Measurements from ENCODE around the gene TCF12.
"Not testable (repeated sequence)": the region's sequence is repeated elsewhere in the genome, so short reads cannot be mapped to it uniquely, and the experiment has no call there.

TCF12 gene

DNA sequence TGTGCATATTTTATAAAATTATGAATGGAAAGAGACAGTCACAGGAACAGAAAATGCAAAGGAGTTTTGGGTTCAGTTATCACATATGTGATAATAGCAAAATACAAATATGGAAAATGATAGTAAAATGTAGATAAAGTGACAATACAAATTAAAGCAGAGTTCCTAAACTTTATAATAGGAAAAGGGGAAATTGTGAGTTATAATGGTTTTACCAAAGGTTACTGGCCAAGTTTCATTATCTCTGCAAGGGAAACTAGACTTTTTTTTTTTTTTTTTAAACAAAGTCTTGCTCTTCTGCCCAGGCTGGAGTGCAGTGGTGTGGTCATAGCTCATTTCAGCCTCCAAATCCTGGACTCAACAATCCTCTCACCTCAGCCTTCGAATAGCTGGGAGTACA, 229.2 kb downstream of the TCF12 start:
- no peak for DNase-seq

DNA sequence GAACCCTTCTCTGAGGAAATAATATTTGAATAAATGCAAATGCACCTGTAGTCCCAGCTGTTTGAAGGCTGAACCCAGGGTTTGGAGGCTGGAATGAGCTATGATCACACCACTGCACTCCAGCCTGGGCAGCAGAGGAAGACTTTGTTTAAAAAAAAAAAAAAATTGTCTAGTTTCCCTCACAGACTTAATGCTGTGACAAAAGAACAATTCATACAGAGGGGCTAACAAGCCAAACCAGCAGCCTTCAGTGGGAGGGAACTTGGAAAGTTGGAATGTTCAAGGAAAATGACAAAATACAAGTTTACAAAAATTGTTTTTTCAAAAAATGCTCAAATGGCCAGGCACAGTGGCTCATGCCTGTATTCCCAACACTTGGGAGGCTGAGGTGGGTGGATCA, 229.8 kb downstream of the TCF12 start:
- no peak for DNase-seq

DNA sequence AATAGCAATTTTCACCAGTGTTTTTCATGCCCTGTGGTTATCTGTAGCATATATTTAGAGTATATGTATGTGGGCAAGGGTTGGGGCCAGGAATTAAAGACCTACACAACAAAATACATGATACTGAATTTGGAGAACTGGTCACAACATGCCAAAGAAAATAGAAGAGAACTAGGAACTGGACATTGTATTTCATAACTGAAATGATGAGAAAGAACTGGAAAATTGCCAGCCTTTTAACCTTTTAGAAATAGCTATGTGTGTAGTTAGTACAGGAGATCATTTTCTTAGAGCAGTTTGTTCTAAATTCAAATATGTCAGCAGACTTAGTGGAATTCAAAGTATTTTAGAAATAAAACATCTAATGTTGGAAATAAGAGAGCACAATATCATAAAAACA, 230.8 kb downstream of the TCF12 start:
- no peak for DNase-seq

DNA sequence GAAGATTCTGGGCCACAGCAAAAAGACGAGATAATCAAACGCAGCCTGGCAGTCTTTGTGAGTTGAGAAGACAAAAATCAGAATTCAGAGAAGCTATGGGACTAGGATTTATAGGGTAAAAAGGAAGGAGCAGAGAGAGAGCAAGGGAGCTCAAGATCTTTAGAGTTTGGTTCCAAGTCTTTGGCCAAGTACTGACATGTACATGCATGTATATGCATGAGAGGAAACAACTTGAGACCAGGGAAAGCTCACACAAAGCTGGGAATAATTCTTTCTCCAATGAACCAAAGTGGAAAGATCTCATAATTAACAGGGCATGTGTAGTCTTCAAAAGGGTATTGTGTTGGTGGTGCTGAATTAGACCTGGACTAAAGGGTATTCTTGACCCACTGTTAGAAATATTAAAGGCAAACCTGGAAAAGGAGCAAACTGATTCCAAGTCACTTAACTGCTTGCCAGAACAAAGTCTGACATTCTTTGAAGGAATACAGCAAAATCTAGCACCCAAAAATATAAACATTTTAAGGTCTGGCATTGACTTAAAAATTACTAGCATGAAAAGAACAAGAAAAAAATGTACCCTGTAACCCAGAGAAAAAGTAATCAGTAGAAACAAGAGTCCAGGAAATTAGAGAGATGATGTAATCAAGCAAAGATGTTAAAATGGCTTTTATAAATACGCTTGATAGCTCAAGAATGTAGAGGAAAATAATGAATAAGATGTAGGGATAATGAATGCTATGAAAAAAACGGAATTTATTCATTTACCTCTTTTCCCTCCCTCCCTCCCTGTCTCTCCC, 231.8 kb downstream of the TCF12 start:
- DNase-seq: no peak

DNA sequence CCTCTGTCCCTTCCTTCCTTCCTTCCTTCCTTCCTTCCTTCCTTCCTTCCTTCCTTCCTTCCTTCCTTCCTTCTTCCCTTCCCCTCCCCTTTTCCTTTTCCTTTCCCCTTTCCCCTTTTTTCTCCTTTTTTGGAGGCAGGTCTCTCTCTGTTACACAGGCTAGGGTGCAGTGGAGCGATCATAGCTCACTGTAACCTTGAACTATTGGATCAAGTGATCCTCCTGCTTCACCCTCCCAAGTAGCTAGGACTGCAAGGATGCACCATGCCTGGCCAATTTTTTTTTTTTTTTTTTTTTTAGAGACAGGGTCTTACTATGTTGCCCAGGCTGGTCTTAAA, 232.4 kb downstream of the TCF12 start:
- DNase-seq: not testable (repeated sequence)

DNA sequence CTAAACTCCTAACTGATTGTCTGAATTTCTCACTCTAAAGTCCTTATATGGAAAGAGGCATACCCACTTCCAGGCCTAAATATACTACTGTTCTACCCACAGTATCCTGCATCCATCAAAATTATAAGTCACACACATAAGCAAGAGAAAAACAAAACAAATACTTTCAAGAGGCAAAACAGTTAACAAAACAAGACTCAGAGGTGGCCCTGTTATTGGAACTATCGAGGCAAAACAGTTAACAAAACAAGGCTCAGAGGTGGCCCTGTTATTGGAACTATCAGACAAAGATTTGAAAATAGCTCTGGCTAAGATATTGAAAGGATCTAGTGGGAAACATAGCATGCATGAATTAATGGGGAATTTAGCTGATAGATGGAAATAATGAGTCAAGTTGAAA, 233.7 kb downstream of the TCF12 start:
- DNase-seq: no peak

DNA sequence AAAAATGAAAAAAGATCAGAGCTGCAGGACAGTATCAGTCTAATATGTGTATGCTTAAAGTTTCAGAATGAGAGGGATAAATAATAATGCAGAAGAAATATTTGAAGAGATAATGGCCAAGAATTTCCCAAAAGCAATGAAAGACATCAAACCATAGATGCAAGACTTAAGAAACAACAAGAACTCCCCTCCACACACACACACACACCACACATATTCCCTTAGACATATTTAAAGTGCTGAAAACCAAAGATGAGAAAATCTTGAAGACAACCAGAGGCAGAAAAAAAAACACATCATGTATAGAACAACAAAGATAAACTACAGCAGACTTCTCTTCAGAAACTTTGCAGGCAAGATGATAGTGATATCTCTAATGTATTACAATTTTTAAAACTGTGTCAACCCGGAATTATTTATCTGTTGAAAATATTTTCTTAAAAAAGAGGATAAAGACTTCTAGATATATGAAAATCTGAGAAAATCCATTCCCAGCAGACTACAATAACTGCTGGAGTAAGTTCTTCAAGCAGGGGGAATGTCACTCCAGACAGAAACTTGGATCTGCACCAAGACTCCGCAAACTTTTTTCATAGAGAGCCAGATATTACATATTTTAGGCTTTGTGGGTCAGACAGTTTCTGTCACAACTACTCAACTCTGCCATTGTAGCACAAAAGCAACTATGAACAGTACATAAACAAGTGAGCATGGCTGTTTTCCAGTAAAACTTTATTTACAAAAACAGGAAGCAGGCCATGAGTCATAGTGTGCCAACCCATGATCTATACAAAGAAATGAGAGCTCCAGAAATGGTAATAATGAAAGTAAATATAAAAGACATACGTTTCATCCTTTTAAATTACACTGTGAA, 234.5 kb downstream of the TCF12 start:
- no peak for DNase-seq

DNA sequence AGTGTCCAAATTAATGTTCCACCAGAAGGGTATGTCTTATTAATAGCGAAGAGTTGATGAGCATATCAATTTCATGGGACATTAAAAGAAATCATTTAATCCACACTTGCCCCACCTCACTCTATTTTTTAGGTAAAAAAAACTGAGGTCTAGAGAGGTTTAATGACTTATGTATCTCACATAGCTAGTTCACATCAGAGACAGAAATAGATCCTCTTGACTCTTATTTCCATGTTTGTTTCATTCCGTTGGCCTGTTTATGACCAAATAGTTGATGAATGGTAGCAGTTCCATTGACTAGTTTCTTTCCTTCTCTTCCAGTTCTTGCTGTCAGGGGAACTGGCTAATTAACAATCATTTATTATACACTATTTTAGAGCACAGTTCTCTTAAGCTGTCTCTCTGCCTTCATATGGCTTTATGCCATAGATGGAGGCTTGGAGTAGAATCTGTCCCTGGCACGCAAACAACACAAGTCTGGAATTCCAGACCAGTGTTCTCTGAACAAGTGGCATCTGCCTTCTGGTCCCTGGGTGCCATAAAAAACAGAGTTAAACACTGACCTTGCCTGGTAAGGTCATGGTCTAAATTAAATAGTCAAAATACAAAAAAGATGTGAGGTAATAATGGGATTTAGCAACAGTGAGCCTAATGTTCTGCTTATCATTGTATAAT, 237.9 kb downstream of the TCF12 start:
- DNase-seq: no peak

DNA sequence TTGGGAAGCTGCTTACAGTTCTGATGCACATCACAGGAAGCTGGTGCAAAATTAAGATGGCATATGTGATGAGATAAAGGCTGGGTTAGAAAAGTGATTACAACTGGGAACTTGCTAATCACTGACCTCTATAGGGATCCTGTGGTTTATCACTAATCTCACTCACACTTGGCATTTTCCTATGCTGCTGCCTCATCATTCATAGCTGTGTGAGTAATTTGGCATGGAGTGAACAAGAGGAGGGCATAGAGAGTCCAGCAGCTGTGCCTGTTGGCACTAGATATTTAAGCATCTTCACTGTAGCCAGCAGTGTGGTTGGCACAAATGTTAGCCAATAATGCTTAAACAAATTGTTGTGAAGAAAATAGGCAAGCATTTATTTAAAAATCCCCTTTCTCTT, 240.1 kb downstream of the TCF12 start:
- no peak for DNase-seq

DNA sequence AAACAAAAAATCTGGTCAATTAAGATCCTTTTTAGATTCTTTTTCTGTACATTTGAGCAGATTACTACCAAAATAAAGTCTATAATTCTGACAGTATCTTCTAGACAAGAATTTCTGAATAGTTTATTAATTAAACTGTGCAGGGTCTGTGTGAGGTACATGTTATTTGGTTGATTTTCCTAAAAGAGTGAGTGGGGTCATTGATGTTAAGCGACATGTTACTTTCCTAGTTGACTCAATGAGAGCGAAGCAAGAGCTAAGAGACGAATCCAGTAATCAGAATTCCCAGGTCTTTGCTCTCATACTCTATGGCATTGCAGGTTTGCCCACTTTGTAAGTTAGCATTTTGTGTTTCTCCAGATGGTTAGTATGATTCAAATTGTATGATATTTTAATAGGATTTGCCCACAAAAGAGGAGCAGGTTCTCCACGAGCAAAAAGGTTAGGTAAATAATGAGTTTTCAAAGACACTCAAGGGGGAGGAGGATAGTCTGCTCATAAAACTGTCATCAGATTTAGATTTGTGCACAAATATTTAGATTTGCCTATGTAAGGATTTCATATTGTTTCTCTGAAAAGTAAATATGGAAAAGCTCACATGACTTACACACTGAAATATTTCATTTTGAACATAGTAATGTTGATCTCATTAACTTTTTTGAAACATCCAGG, 240.7 kb downstream of the TCF12 start:
- DNase-seq: no peak

DNA sequence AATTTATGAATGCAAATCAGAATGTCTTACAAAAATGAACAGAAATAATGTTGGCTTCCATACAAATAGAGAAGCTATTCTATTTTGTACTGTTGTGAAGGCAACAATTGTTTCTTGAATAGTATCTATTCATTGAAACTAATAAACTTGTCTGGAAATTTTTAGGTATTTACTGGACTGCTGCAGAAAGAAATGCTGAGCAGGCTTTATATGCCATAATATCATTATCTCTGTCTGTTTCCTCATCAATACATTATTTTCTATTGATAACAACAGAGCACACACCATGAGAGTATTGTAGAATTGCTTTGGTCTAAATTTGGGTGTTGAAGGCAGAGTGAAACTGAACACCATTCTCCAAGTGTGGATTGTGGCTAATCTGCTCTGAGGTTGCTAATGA, 241.3 kb downstream of the TCF12 start:
- no peak for DNase-seq

DNA sequence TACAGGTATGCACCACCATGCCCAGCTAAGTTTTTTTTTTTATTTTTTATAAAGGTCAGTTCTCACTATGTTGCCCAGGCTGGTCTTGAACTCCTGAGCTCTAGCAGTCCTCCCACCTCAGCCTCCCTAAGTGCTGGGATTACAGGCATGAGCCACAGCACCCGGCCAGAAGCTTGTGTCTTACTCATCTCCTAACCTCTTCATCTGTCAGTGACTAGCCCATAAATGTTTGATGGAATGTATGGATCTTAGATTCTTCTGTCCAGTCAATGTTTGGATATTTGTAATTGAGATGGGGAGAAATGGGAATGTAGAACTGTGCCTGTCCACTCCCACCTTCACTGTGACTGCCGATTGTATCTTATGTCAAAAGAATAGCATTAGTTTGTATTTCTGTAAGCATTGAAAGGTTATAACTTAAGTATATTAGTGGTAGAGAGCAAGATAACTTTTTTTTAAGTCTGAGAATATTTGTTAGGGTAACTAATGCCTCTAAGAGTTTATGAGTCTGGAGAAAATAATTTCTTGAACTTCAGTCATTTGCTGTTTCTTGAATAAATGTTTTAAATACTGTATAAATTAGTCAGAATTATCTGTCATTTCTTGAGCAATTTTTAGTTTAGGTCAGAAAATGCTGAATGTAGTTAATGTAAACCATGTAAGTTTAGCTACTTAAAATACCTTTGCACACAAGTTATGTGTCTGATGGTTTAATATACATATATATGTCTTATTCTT, 242.5 kb downstream of the TCF12 start:
- DNase-seq: no peak

DNA sequence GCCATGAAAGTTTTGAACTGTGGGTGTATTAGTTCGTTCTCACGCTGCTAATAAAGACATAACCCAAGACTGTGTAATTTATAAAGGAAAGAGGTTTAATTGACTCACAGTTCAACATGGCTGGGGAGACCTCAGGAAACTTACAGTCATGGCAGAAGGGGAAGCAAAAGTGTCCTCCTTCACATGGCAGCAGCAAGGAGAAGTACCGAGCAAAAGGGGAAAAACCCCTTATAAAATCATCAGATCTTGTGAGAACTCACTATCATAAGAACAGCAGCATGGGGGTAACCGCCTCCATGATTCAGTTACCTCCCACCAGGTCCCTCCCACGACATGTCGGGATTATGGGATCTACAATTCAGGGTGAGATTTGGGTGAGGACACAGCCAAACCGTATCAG, 245.8 kb downstream of the TCF12 start:
- not testable (repeated sequence) for DNase-seq

DNA sequence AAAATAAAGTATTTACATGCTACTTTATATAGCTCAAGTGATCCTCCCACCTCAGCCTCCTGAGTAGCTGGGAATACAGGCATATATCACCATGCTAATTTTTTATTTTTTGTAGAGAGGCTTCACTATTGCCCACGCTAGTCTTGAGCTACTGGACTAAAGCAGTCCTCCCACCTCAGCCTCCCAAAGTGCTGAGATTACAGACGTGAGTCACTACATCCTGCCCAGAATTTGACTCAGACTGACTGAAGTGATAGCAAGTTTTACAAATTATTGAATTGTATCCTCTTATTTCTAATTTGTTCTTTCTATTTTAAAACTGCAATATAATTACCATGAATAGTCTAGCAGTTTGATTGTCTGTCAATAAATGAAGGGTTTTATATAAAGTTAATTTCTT, 247.5 kb downstream of the TCF12 start:
- DNase-seq: no peak

DNA sequence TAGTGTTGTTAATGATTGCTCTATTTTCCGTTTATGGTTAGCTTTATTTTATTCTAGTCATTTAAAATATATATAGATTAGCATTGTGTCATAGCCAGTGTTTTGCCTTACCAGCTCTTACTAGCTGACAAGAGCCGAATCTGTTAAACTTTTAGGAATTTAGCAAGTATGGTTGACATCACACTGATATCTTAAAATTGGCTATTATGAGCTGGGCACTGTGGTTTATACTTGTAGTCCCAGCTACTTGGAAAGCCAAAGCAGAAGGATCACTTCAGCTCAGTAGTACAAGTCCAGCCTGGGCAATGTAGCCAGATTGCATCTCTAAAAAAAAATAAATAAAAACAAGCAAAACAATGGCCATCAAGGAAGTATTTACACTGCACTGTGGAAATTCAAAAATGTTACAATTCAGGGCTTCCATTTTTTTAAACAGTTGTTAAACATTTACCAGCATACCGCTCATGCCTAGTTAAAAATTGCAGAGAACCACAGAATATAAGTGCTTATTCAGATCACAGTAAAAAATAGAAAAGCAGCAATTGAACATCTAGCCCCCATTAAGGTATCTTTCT, 249.5 kb downstream of the TCF12 start:
- DNase-seq: no peak

DNA sequence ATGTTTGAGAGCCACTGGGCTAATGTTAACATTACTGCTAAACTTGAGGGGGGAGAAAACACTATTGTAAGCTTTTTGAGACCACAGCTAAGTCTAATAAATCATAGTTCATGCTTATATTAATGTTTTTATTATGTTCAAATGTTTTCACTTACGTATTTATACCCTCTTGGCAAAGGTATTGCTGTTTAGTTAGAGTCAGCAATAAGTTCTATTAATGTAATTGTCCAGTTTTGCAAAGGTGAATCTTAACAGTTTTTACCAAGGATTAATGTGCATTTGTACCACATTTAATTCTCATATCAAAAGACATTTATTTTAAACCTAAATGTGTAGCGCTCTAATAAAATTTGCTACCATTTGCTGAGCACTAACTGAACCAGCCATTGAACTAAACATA, 251.2 kb downstream of the TCF12 start:
- DNase-seq: no peak

DNA sequence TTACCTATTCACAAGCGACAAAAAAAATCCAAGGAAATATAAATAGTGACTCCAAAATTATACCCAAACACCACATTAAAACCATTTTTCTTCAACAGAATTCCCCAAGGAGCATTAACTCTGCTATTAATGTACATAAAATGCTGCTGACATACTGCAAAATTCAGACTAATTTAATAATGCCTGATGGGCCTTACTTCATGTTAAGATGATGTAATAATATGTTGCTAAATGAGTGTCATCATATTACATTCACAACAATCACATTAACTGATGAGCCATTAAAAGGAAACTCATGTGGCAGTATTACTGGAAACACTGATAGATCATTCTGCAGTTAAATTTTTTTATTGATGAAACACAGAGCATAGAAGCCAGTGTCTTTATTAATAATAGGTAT, 253.0 kb downstream of the TCF12 start:
- DNase-seq: no peak

DNA sequence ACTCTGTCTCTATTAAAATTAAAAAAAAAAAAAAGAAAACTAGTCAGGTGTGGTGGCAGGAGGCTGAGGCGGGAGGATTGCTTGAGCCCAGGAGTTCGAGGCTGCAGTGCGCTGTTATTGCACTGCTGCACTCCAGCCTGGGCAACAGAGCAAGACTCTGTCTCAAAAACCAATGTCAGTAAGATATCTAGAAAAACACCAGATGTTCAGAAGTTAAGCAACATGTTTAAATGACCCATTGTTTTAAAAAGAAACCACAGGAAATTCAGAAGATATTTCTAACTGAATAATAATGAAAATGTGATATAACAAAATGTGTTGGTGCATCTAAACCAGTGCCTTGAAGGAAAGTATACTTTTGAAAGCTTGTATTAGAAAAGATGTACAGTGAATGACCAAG, 254.5 kb downstream of the TCF12 start:
- no peak for DNase-seq

DNA sequence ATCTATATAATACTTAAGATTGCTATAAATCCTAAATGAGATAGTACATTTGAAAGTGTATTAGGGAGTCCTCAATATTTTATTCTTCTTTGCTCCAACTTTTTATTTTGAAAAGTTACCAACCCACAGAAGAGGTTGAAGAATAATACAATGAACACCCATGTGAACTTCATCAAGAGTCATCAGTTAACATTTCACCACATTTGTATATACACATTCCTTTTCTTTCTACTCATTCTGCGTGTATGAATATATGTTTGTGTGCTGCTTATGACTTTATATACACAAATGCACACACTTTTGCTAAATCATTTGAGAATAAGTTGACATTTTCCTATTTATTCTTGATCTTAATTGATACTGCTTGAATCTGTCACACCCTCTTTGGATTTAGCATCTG, 264.6 kb downstream of the TCF12 start:
- DNase-seq: no peak

DNA sequence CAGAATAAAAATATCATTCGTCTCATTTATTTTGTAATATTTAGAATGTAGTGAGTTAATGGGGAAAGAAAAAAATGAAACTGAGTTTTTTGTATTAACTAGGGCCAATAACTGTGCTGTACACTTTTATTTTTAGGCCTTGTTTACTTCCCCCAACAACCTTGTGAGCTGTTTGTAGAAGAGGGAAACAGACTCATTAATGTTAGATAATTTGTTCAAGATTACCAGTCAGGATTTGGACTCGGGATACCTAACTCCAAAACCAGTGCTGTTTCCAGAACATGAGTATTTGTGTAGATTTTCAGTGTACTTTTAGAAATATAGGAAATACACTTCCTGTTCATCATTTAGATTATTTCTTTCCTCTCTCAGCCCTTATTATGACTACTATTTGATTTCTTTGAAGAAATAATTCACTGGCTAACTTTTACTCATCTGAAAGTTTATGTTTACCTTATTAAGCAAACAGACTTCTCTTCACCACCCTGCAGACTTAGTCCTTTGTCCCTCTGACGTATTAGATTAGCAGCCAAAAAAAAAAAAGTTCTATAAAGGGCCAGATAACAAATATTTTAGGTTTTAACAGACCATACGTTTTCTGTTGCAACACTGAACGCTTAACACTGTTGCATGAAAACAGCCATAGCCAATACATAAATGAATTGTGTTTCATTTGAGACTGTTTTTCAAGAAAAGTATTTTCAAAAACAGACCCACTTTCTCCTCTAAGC, 265.3 kb downstream of the TCF12 start:
- DNase-seq: no peak

DNA sequence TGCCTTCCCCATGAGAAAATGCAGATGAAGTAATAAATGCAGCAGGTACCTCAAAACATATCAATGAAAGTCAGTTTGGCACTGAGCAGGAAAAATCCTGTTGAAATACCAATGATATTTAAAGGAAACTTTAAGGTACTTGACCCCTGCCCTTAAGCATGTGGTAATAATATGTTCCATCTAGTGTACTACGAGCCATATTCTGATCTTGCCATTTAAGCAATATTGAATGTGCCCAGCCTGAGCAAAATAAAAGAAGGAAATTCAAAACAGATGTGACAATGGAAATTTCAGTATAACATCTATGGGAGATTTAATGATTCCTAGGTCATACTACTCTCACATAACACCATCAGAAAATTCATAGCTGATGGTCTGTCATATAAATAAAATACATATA, 266.1 kb downstream of the TCF12 start:
- DNase-seq: no peak

Data from NCI-H1930 (cell line).